Left ventricle myocardium inferior (tissue), 1 donor: Measurements from ENCODE around the gene PNKP. TPM values are rescaled to one million over a fixed set of nuclear protein-coding genes. Genes with fewer than 3 reads are reported as not detected.

ENCODE experiments used
- DNase-seq: peaks from one replicate; pipeline ENCODE4 v3.0.0-alpha.2; 2020
- H3K27ac ChIP-seq: fragments of 200-600 bp; replicated peaks from 2 replicates; pipeline ENCODE4 v1.8.0; 2021
- H3K27me3 ChIP-seq: fragments of 200-600 bp; 2 replicates; pipeline ENCODE4 v1.8.0; 2021; ENCODE audit warnings: low read depth
- H3K36me3 ChIP-seq: fragments of 200-600 bp; 2 replicates; pipeline ENCODE4 v1.8.0; 2021
- H3K4me1 ChIP-seq: fragments of 200-600 bp; 2 replicates; pipeline ENCODE4 v1.8.0; 2021
- H3K4me3 ChIP-seq: fragments of 200-600 bp; 2 replicates; pipeline ENCODE4 v1.8.0; 2021; ENCODE audit warnings: mild to moderate bottlenecking, moderate library complexity
- H3K9me3 ChIP-seq: fragments of 200-600 bp; replicated peaks from 2 replicates; pipeline ENCODE4 v1.8.0; 2021
- intact Hi-C: fragments of 100-400 bp; cut with micrococcal nuclease; formaldehyde crosslinking; loops from one replicate; pipeline ENCODE4 v1.11.0; 2022
- total RNA-seq: library from RNA; stranded (reverse); fragmentation: NEBNext Ultra II Directional; extraction: Animal tissue kit (Norgen Biotek cat#: 25700); gene quantifications from one replicate; pipeline ENCODE4 v1.2.1, GENCODE V29; 2021
- TF ChIP-seq, protein P1 (sequence below): fragments of 200-600 bp; IDR thresholded peaks from 2 replicates; pipeline ENCODE4 v1.8.0; 2021; ENCODE audit warnings: antibody characterized with exemption, mild to moderate bottlenecking, borderline replicate concordance
- donor health status: DM: no; HTN: yes; CAD: no; lungs with severe emphysema.

Gene PNKP
- total RNA-seq, 1 donor from 2014 or later = 45.1 TPM

DNA sequence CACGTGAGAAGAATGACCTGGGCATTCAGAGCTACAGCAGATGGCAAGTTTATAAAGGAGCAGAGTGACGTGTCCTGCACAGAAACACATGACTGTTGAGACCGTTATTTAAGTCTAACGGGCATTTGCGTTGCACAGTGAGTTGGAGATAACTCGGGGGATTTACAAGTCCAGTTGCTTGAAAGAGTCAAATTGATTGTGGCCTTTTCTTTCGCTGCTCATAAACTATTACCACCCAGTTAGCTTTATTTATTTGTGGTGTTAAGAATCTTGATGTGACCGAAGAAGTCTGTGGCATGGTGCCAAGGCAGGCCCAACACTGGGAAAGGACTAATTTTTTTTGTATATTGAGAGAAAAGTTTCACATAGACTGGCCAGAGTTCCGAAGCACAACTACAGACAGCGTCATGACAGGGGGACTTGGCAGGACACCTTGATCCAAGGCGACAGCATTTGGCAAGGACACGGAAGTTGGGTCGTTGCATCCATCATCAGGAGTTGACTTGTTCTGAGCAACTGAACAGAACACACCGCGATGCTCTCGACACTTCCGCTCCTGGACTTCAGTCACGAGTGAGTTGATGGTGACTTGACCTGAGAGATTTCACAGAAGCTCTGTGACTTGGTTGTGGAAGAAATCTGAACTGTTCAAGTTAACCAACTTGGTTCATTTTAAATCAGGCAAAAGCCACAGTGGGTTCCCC, 28.3 kb downstream of the PNKP start:
- DNase-seq = no peak
- H3K9me3 ChIP-seq = no peaks in the 10 kb centered on the region

DNA sequence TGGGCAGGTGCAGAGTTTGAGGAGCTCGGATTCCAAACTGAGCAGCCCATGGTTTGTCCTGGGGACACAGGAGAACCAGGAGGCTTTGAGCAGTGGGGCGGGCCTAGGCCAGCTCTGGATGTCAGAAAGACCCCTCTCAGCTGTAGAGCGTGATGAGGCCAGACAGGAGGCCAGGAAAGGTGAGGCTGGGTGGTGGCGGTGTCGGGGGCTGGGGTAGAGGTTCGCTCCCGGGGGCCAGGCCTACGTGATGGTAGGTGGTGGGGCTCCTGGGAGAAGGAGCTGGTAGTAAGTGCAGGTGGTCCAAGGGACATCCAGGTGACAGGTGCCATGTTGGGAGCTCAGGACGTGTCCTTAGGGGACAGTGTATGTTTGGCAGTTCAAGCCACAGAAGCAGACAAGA, 30.0 kb downstream of the PNKP start:
- intact Hi-C loops = no loop called here
- DNase-seq = no peak

More for the DNA sequence above, 28.3 kb downstream of the PNKP start:
- Histone ChIP-seq H3K27me3 (no peaks in the 10 kb centered on the region), H3K4me3 (no peak overlapping the region), H3K4me1 (peaks cover 6% of the 10 kb centered on the region), H3K36me3 (peaks cover 58% of the 10 kb centered on the region), H3K27ac (peak overlapping the region; percentile 57)
- TF ChIP-seq, protein P1, sequence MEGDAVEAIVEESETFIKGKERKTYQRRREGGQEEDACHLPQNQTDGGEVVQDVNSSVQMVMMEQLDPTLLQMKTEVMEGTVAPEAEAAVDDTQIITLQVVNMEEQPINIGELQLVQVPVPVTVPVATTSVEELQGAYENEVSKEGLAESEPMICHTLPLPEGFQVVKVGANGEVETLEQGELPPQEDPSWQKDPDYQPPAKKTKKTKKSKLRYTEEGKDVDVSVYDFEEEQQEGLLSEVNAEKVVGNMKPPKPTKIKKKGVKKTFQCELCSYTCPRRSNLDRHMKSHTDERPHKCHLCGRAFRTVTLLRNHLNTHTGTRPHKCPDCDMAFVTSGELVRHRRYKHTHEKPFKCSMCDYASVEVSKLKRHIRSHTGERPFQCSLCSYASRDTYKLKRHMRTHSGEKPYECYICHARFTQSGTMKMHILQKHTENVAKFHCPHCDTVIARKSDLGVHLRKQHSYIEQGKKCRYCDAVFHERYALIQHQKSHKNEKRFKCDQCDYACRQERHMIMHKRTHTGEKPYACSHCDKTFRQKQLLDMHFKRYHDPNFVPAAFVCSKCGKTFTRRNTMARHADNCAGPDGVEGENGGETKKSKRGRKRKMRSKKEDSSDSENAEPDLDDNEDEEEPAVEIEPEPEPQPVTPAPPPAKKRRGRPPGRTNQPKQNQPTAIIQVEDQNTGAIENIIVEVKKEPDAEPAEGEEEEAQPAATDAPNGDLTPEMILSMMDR = no peak
- intact Hi-C loops = no loop called here

DNA sequence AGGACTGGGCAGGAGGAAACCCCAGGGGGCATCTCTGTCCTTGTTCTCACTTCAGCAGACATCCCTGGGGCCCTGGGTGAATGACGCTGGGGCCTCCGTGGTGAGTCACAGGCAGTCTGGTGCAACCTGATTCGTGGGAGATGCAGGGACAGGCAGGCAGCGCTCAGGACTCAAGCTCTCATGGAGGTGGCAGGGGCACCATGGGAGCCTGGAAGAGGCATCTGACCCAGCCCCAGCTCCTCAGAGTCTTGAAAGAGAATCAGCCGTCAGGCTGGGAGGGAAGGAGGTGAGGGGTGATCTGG, 30.4 kb downstream of the PNKP start:
- no peak for DNase-seq
- peaks cover 6% of the 10 kb centered on the region for H3K4me1 ChIP-seq

More for the DNA sequence above, 30.0 kb downstream of the PNKP start:
- H3K4me1 ChIP-seq = peaks cover 6% of the 10 kb centered on the region
- TF ChIP-seq, protein P1 = no peak
- H3K4me3 ChIP-seq = no peak overlapping the region
- peaks cover 74% of the 10 kb centered on the region for H3K36me3 ChIP-seq
- H3K27me3 ChIP-seq = no peaks in the 10 kb centered on the region
- H3K9me3 ChIP-seq = no peaks in the 10 kb centered on the region
- H3K27ac ChIP-seq = no peak overlapping the region

DNA sequence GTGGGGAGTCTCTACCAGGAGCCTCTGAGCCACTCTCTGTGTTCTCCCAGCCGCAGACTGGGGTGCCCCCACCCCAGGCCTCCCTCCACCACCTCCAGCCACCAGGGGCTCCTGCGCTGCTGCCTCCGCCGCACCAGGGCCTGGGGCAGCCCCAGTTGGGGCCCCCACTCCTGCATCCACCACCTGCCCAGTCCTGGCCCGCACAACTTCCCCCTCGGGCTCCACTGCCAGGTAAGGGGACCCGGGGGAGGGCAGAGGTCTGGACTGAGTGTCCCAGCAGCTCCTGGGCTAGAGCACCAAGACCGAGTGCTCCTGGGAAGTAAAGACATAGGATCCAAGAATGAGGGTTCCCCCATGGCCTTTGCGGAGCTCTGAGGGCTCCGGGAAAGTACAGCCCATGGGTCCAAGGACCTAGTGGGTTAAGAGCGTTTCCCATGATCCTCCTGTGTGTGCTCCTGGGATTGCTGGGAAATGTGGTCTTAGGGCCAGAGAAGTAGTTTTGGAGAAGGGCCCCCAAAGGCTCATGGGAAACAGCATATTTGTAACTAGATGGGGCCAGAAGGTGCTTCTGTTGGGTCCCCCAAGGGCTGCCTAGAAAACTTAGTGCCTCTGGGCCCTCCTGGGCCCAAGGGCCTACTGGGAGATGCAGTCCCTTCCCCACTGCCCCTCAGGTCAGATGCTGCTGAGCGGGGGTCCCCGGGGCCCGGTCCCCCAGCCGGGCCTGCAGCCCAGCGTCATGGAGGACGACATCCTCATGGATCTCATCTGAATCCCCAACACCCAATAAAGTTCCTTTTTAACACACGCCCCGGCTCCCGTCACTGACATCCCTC, 31.0 kb downstream of the PNKP start:
- TF ChIP-seq, protein P1 = no peak
- Histone ChIP-seq H3K9me3 (no peaks in the 10 kb centered on the region), H3K4me3 (no peak overlapping the region), H3K36me3 (peaks cover 84% of the 10 kb centered on the region), H3K4me1 (peaks cover 6% of the 10 kb centered on the region), H3K27ac (no peak overlapping the region), H3K27me3 (no peaks in the 10 kb centered on the region)
- intact Hi-C loops = no loop called here
- DNase-seq = no peak

More for the DNA sequence above, 30.4 kb downstream of the PNKP start:
- intact Hi-C loops = no loop called here
- Histone ChIP-seq H3K27ac (no peak overlapping the region), H3K9me3 (no peaks in the 10 kb centered on the region), H3K36me3 (peaks cover 79% of the 10 kb centered on the region), H3K4me3 (no peak overlapping the region), H3K27me3 (no peaks in the 10 kb centered on the region)
- TF ChIP-seq, protein P1 = no peak

DNA sequence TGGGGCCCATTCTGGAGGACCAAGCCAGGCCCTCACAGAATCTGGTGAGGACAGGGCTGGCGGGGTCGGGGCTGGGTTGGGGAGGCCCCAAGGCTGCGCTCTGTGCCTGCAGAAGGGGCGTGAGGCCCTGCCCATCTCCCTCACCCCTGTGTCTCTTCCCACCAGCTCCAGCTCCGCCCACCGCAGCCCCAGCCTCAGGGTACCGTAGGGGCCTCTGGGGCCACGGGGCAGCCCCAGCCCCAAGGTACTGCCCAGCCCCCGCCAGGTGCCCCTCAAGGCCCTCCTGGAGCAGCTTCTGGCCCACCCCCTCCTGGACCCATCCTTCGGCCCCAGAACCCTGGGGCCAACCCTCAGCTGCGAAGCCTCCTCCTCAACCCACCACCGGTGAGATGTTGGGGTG, 31.8 kb downstream of the PNKP start:
- Histone ChIP-seq H3K9me3 (no peaks in the 10 kb centered on the region), H3K36me3 (peaks cover 92% of the 10 kb centered on the region), H3K4me1 (peaks cover 6% of the 10 kb centered on the region), H3K27ac (no peak overlapping the region), H3K27me3 (no peaks in the 10 kb centered on the region), H3K4me3 (no peak overlapping the region)
- DNase-seq = no peak
- intact Hi-C loops = no loop called here
- TF ChIP-seq, protein P1 = no peak
